ENCODE data around the gene SZT2.
A peak's percentile ranks its signal among the peaks of the same experiment; 100 is the strongest.

SZT2 gene

DNA sequence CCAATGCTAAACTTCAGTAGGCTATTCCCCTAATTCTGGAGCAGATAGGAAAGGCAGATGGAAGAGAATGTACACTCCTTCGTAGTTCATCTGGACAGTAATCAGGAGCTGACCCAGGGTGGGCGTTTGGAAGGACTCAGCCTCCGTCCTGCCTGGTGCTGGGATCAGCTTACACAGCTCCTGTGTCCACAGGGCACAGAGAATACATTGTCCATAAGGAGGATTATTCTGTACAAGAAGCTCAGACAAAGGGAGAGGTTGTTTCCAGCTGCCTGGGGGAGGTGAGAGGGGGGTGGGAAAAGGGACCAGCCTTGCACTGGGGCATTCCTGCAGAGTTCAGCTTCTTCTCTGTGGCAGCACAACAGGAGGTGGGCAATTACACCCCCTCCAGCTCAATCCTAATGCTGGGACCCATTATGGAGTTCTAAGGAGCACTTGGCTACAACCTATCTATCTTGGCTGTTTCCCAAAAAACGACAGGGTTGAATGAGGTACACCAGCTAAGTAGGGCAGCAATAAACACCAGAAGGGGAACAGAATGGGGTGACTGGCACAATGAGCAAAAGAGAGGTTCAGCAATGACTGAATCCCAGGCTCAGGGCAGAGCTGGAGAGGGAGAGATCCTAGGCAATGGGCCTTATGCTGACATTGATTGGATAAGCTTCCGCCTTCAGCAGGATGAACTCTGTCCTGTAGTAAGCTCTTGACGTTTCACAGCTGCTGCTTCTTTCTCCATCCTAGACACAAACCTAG is 7.5 kb upstream of the SZT2 start:
- no peak for TF ChIP-seq EZH2 (IDR thresholded peaks at IDR 0.05; ENCODE audit: borderline replicate concordance, low read depth, low read length, severe bottlenecking)
- TF ChIP-seq, protein P1, sequence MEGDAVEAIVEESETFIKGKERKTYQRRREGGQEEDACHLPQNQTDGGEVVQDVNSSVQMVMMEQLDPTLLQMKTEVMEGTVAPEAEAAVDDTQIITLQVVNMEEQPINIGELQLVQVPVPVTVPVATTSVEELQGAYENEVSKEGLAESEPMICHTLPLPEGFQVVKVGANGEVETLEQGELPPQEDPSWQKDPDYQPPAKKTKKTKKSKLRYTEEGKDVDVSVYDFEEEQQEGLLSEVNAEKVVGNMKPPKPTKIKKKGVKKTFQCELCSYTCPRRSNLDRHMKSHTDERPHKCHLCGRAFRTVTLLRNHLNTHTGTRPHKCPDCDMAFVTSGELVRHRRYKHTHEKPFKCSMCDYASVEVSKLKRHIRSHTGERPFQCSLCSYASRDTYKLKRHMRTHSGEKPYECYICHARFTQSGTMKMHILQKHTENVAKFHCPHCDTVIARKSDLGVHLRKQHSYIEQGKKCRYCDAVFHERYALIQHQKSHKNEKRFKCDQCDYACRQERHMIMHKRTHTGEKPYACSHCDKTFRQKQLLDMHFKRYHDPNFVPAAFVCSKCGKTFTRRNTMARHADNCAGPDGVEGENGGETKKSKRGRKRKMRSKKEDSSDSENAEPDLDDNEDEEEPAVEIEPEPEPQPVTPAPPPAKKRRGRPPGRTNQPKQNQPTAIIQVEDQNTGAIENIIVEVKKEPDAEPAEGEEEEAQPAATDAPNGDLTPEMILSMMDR (IDR thresholded peaks at IDR 0.05; ENCODE audit: borderline replicate concordance, extremely low read depth, low read length, poor library complexity, severe bottlenecking) = no peak
- 0 out of 2 replicates have a peak, but pooled peaks cover 3% of the 10 kb centered on the region for H4K20me1 ChIP-seq (ENCODE audit: insufficient read depth, low read length)
- H3K36me3 ChIP-seq (ENCODE audit: insufficient read depth, low read length) = peaks cover 58% of the 10 kb centered on the region
- H2AFZ ChIP-seq (ENCODE audit: low read depth, low read length) = no peak overlapping the region
- H3K79me2 ChIP-seq (ENCODE audit: insufficient read depth, low read length) = no peaks in the 10 kb centered on the region
- DNase-seq (no peak), ATAC-seq (ENCODE audit: insufficient read depth, low read depth) (no peak)
- H3K27me3 ChIP-seq (ENCODE audit: insufficient read depth, low read length, poor library complexity) = no peaks in the 10 kb centered on the region
- no peaks in the 10 kb centered on the region for H3K4me1 ChIP-seq (ENCODE audit: insufficient read depth, low read length)
- H3K27ac ChIP-seq (ENCODE audit: low read length) = no peak overlapping the region
- H3K9ac ChIP-seq (ENCODE audit: low read depth, low read length) = no peak overlapping the region
- no peak overlapping the region for H3K4me3 ChIP-seq (ENCODE audit: low read depth in 1 of 2, low read length in 2 of 2)
- H3K4me2 ChIP-seq (ENCODE audit: insufficient read depth, low read length) = no peak overlapping the region
- H3K9me3 ChIP-seq (ENCODE audit: insufficient read depth, low read length, severe bottlenecking) = no peaks in the 10 kb centered on the region

DNA sequence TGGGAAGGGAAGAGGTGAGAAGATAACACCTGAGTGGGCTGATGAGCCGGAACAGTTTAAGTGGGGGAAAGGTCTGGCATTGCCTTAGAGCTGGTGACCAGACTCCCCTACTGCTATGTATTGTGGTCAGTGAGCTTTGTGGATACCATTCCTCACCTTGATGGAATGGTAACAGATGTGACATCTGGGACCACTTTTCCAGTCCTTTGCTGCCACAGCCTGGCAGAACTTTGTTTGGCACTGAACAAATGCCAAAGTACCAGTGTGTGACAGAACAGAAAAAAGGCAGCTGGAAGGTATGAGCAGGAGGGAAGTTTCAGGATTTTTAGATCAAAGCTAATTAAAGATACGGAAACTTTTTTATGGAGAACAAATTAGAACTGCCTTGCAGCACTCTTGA is 6.2 kb upstream of the SZT2 start:
- H3K9ac ChIP-seq (ENCODE audit: low read depth, low read length) = no peak overlapping the region
- H4K20me1 ChIP-seq (ENCODE audit: insufficient read depth, low read length) = peaks cover 8% of the 10 kb centered on the region; the same call in 1 of the 2 replicates
- peaks cover 10% of the 10 kb centered on the region for H3K4me1 ChIP-seq (ENCODE audit: insufficient read depth, low read length)
- no peak overlapping the region for H3K4me2 ChIP-seq (ENCODE audit: insufficient read depth, low read length)
- peaks cover 70% of the 10 kb centered on the region for H3K36me3 ChIP-seq (ENCODE audit: insufficient read depth, low read length)
- no peaks in the 10 kb centered on the region for H3K27me3 ChIP-seq (ENCODE audit: insufficient read depth, low read length, poor library complexity)
- ATAC-seq (ENCODE audit: insufficient read depth, low read depth) (no peak), DNase-seq (no peak)
- no peaks in the 10 kb centered on the region for H3K9me3 ChIP-seq (ENCODE audit: insufficient read depth, low read length, severe bottlenecking)
- TF ChIP-seq, protein P1 (IDR thresholded peaks at IDR 0.05; ENCODE audit: borderline replicate concordance, extremely low read depth, low read length, poor library complexity, severe bottlenecking) = peak; percentile 24
- TF ChIP-seq EZH2 (IDR thresholded peaks at IDR 0.05; ENCODE audit: borderline replicate concordance, low read depth, low read length, severe bottlenecking) = no peak
- H3K4me3 ChIP-seq (ENCODE audit: low read depth in 1 of 2, low read length in 2 of 2) = no peak overlapping the region
- peaks cover 11% of the 10 kb centered on the region for H3K79me2 ChIP-seq (ENCODE audit: insufficient read depth, low read length)
- H2AFZ ChIP-seq (ENCODE audit: low read depth, low read length) = no peak overlapping the region
- H3K27ac ChIP-seq (ENCODE audit: low read length) = no peak overlapping the region

- Histone ChIP-seq H3K9me3 (ENCODE audit: insufficient read depth, low read length, severe bottlenecking) (no peaks in the 10 kb centered on the region), H3K27me3 (ENCODE audit: insufficient read depth, low read length, poor library complexity) (no peaks in the 10 kb centered on the region), H3K79me2 (ENCODE audit: insufficient read depth, low read length) (peaks cover 43% of the 10 kb centered on the region), H3K36me3 (ENCODE audit: insufficient read depth, low read length) (peaks cover 67% of the 10 kb centered on the region), H3K4me1 (ENCODE audit: insufficient read depth, low read length) (peaks cover 32% of the 10 kb centered on the region), H3K4me3 (ENCODE audit: low read depth in 1 of 2, low read length in 2 of 2) (no peak overlapping the region), H3K9ac (ENCODE audit: low read depth, low read length) (no peak overlapping the region), H3K27ac (ENCODE audit: low read length) (no peak overlapping the region), H4K20me1 (ENCODE audit: insufficient read depth, low read length) (peaks cover 12% of the 10 kb centered on the region; the same call in 1 of the 2 replicates), H3K4me2 (ENCODE audit: insufficient read depth, low read length) (no peak overlapping the region), H2AFZ (ENCODE audit: low read depth, low read length) (no peak overlapping the region)
- DNase-seq (no peak), ATAC-seq (ENCODE audit: insufficient read depth, low read depth) (no peak)
- TF ChIP-seq, protein P1 (IDR thresholded peaks at IDR 0.05; ENCODE audit: borderline replicate concordance, extremely low read depth, low read length, poor library complexity, severe bottlenecking) = no peak
- no peak for TF ChIP-seq EZH2 (IDR thresholded peaks at IDR 0.05; ENCODE audit: borderline replicate concordance, low read depth, low read length, severe bottlenecking)
Observed at GRCh38 chr1:43386676-43387075, 3.0 kb upstream of the SZT2 start.
